ENCODE measurements around the gene RAB6A. TPM values are rescaled to one million over a fixed set of nuclear protein-coding genes. Genes with fewer than 3 reads are reported as not detected.
"Not testable (repeated sequence)": the region's sequence is repeated elsewhere in the genome, so short reads cannot be mapped to it uniquely, and the experiment has no call there.

RAB6A gene
- polyA plus RNA-seq, 2 of the 4 experiments (the other 2 are of a cell fraction): 75.7 to 141 TPM

DNA sequence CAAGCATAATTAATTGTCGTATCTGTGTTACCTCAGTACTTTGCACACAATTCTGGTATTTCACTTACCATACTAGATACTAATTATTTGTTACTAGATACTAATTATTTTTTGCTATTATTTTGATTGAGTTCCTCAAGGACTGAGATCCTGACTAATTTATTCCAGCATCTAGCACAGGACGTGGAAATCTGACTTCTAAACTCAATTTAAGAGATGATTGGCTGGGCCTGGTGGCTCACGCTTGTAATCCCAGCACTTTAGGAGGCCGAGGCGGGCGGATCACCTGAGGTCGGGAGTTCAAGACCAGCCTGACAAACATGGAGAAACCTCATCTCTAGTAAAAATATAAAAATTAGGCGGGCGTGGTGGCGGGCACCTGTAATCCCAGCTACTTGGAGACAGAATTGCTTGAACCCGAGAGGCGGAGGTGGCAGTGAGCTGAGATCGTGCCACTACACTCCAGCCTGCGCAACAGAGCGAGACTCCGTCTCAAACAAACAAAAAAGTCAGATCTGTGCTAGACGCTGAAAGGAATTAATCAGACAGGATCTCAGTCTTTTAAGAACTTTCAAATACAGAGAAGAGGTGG is 26.3 kb upstream of the RAB6A start:
- peak overlapping the region; percentile 94 for H3K4me2 ChIP-seq
- FAIRE-seq (no peak), DNase-seq (ENCODE audit: low read depth in 1 of 2, low spot score in 1 of 2) (no peak), ATAC-seq (peak in 1 of 2 experiments; percentile 11; a peak in 3 of 6 replicates)
- H3K27ac ChIP-seq: peak overlapping the region; percentile 91 to 96
- H3K9me3 ChIP-seq: no peaks in the 10 kb centered on the region
- ChIA-PET CTCF (interaction anchor here (0.6 to 1.9 kb wide), 5 partner anchors 8 to 469 kb away, joined by 3 to 7 read pairs (median 4); partner anchors contain the start of gene RAB6A), POLR2A (interaction anchor here (1.0 to 2.1 kb wide), 8 partner anchors 8 to 480 kb away, joined by 3 to 81 read pairs (median 7); partner anchors contain the start of genes COA4, PAAF1 and RAB6A)
- TF ChIP-seq, protein P1, sequence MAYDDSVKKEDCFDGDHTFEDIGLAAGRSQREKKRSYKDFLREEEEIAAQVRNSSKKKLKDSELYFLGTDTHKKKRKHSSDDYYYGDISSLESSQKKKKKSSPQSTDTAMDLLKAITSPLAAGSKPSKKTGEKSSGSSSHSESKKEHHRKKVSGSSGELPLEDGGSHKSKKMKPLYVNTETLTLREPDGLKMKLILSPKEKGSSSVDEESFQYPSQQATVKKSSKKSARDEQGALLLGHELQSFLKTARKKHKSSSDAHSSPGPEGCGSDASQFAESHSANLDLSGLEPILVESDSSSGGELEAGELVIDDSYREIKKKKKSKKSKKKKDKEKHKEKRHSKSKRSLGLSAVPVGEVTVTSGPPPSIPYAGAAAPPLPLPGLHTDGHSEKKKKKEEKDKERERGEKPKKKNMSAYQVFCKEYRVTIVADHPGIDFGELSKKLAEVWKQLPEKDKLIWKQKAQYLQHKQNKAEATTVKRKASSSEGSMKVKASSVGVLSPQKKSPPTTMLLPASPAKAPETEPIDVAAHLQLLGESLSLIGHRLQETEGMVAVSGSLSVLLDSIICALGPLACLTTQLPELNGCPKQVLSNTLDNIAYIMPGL (CRISPR knock-in tag; IDR thresholded peaks at IDR 0.05; ENCODE audit: borderline replicate concordance): no peak
- TF ChIP-seq RAD21 (conservative IDR thresholded peaks at IDR 0.05 in 1 of 2, IDR thresholded peaks at IDR 0.05 in 1 of 2) (no peak), CTCF (IDR thresholded peaks at IDR 0.05) (no peak), KDM5A (IDR thresholded peaks at IDR 0.05) (no peak), CBX8 (IDR thresholded peaks at IDR 0.05) (no peak), HOXB13 (CRISPR knock-in tag; IDR thresholded peaks at IDR 0.05; ENCODE audit: low read depth) (no peak), CBX2 (IDR thresholded peaks at IDR 0.05; ENCODE audit: borderline replicate concordance, low read depth) (no peak), MYC (IDR thresholded peaks at IDR 0.05; ENCODE audit: borderline replicate concordance, low read length) (no peak), RNF2 (IDR thresholded peaks at IDR 0.05; ENCODE audit: borderline replicate concordance, low read depth) (no peak), FOSL2 (IDR thresholded peaks at IDR 0.05) (no peak), FOSL2 (CRISPR knock-in tag; IDR thresholded peaks at IDR 0.05) (no peak), HOXB5 (CRISPR knock-in tag; IDR thresholded peaks at IDR 0.05) (no peak), MAZ (IDR thresholded peaks at IDR 0.05; ENCODE audit: borderline replicate concordance, low read depth, low read length) (no peak), HES2 (IDR thresholded peaks at IDR 0.05) (no peak), ZNF302 (CRISPR knock-in tag; IDR thresholded peaks at IDR 0.05) (no peak), FOSB (CRISPR knock-in tag; IDR thresholded peaks at IDR 0.05) (no peak), MAFK (IDR thresholded peaks at IDR 0.05; ENCODE audit: partially characterized antibody) (no peak), NFE2L2 (conservative IDR thresholded peaks at IDR 0.05; ENCODE audit: low read length) (no peak)
- TF ChIP-seq, protein P2, sequence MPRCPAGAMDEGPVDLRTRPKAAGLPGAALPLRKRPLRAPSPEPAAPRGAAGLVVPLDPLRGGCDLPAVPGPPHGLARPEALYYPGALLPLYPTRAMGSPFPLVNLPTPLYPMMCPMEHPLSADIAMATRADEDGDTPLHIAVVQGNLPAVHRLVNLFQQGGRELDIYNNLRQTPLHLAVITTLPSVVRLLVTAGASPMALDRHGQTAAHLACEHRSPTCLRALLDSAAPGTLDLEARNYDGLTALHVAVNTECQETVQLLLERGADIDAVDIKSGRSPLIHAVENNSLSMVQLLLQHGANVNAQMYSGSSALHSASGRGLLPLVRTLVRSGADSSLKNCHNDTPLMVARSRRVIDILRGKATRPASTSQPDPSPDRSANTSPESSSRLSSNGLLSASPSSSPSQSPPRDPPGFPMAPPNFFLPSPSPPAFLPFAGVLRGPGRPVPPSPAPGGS (IDR thresholded peaks at IDR 0.05): no peak
- WGBS (ENCODE audit: missing lambda C conversion rate): 11% methylated on average over 17 of the region's 17 CpGs
- peaks cover 30% of the 10 kb centered on the region; the same call in 2 of the 3 replicates for H3K4me1 ChIP-seq
- peak overlapping the region; percentile 78 for H3K4me3 ChIP-seq

DNA sequence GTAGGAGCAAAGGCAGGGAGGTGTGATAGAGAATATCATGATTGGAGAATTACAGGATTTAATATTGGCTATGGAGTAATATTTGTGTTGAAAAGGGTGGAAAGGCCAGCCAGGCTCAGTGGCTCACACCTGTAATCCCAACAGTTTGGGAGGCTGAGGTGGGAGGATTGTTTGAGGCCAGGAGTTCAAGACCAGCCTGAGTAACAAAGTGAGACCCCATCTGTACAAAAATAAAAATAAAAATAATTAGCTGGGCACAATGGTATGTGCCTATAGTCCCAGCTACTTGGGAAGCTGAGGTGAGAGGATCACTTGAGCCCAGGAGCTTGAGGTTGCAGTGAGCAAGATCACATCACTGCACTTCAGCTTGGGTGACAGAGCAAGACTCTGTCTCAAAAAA is 24.6 kb upstream of the RAB6A start:
- H3K4me1 ChIP-seq: peaks cover 30% of the 10 kb centered on the region; the same call in 2 of the 3 replicates
- H3K9me3 ChIP-seq; H3K4me3 ChIP-seq; H3K4me2 ChIP-seq; FAIRE-seq; ATAC-seq; DNase-seq (ENCODE audit: low read depth in 1 of 2, low spot score in 1 of 2); CTCF ChIA-PET: not testable (repeated sequence)
- peak overlapping the region; percentile 48 to 65; a peak in 4 of 6 replicates for H3K27ac ChIP-seq
- POLR2A ChIA-PET: interaction anchor here (0.6 to 0.9 kb wide), 2 partner anchors 24 to 386 kb away, joined by 3 to 4 read pairs; partner anchors contain the start of genes C2CD3, PPME1 and RAB6A
